PC-9 (cell line): Measurements from ENCODE around the gene SPPL2C.

Experiments used
- EZH2 ChIP-seq: fragments of 200-600 bp; sonication (generic); IDR thresholded peaks from 2 replicates; pipeline ENCODE4 v1.8.0; 2017; ENCODE audit warnings: antibody characterized with exemption, low read depth
- TF ChIP-seq, protein P1 (sequence below): fragments of 200-600 bp; sonication (generic); conservative IDR thresholded peaks from 2 replicates; pipeline ENCODE4 v1.6.1; 2017; ENCODE audit warnings: mixed run types, antibody characterized with exemption, mild to moderate bottlenecking, moderate library complexity

DNA sequence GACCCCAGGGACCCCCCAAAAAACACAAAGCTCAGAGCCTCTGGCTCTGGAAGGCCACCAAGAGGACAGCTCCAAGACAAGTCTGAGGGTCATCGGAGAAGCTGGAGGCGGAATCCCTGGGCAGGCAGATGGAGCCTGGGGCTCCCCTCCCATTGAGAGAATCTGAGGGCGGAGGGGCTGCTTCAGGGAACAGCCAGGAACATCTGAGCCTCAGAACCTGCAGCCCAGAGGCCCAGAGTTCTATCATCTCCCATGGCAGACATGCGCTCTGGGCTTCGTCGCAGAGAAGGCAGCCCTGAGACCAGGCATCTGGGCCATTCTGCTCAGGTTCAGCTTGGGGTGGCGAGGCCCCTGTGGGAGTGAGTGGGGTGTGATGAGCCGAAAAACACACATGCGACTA lies 7.1 kb upstream of the SPPL2C start:
- TF ChIP-seq, protein P1, sequence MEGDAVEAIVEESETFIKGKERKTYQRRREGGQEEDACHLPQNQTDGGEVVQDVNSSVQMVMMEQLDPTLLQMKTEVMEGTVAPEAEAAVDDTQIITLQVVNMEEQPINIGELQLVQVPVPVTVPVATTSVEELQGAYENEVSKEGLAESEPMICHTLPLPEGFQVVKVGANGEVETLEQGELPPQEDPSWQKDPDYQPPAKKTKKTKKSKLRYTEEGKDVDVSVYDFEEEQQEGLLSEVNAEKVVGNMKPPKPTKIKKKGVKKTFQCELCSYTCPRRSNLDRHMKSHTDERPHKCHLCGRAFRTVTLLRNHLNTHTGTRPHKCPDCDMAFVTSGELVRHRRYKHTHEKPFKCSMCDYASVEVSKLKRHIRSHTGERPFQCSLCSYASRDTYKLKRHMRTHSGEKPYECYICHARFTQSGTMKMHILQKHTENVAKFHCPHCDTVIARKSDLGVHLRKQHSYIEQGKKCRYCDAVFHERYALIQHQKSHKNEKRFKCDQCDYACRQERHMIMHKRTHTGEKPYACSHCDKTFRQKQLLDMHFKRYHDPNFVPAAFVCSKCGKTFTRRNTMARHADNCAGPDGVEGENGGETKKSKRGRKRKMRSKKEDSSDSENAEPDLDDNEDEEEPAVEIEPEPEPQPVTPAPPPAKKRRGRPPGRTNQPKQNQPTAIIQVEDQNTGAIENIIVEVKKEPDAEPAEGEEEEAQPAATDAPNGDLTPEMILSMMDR, result no peak
- TF ChIP-seq EZH2, result no peak
